Stimulated activated naive CD4-positive, alpha-beta T cell (primary cell): ENCODE results near the gene MAGI2.

Experiments used
- DNase-seq, 6 experiments: peaks; one replicate each; lab custom pipeline; 2025; lab: John Stamatoyannopoulos, UW

The MAGI2 gene

DNA sequence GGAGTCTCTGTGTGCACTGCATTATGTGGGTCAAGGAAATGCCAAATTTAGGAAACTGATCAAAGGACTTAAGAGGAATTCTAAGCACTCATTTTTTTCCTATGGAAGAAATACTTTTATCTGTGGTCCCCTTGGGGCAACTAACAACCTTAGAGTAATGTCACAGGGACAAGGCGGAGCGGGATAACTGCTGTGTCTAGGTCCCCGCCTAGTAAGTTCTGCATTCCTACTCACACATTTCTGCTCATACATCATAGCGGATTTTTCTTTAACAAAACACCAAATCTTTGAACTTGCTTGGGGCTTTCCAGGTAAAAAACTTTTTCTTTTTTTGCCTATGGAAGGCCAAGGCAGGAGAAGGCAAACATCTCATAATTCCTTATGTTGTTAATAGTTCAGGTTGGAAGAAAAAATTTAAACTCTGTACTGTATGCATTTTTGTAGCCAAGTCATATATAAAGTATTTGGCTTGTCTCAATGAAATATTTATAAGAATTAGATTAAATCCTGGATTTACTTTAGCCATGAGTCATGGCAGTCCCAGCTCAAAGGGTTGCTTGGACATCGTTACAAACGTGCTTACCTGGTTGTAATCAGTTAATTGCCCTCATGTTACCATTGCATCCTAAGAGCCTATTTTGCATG is 1369.9 kb downstream of the MAGI2 start:
- no peak for DNase-seq

DNA sequence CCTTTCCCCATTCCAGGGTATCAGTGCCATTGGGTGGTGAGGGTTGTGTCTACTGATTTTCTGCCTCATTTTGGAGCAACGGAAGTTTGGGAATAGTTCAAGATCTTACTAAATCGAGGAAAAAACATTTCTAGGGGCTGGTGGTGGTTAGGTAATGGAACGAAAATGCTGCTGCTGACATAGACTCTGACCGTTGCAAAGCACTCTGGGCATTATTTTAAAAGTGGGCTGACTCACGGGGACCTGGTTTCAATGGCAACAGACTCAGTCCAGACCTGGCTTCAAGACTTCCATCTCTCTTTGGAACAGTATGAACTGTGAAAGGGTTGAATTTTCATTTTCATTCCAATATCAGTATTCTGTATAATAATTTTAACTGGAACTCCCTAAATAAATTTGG is 1370.9 kb downstream of the MAGI2 start:
- DNase-seq: no peak

DNA sequence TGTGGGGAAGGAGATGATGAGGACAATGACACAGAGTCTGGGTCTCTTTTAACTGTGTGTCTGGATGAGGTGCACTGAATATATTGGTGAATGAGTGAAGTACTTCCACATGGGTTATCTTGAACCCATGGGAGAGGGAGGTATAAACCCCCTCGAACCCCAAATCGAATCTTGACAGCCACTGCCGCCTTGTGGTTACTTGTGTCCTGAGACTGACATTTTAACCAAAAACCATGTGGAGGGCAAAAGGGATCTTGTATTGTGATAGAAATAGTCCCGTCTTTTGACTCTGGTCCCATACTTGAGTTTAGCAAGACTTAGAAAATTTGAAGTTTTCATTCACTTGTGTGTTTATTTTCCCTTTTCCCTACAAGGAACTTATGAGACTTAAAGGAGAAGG is 1371.6 kb downstream of the MAGI2 start:
- no peak for DNase-seq

- DNase-seq: no peak
These were observed 1372.1 kb downstream of the MAGI2 start for GRCh38 chr7:78081344-78081743.

- DNase-seq: no peak
These were observed 1372.7 kb downstream of the MAGI2 start for GRCh38 chr7:78080811-78081210.

- DNase-seq: no peak
These were observed 1373.2 kb downstream of the MAGI2 start for GRCh38 chr7:78080241-78080640.

GRCh38 chr7:78074713-78075112 is 1378.8 kb downstream of the MAGI2 start:
- DNase-seq: no peak

GRCh38 chr7:78073609-78074382 is 1379.7 kb downstream of the MAGI2 start:
- DNase-seq: no peak

DNA sequence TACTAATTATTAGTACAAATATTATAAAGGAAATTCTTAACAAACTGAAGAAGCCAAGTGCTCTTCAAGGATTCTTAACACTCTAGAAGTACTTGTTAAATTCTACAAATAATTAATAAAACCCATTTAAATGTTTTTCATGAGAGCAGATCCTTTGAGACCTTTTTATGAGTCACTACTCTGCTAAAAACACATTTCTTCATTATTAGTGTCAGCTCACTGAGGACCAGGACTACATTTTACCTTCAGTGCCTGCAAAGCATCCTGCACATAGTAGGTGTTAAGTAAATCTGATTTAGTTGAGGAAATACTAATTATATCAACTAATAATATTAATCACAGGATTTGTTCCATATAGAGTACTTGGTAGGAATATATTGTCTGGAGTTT is 1381.3 kb downstream of the MAGI2 start:
- DNase-seq: no peak

- DNase-seq: no peak
These were observed 1381.8 kb downstream of the MAGI2 start for GRCh38 chr7:78071491-78072200.

GRCh38 chr7:78066599-78066998 is 1386.9 kb downstream of the MAGI2 start:
- DNase-seq: no peak

DNA sequence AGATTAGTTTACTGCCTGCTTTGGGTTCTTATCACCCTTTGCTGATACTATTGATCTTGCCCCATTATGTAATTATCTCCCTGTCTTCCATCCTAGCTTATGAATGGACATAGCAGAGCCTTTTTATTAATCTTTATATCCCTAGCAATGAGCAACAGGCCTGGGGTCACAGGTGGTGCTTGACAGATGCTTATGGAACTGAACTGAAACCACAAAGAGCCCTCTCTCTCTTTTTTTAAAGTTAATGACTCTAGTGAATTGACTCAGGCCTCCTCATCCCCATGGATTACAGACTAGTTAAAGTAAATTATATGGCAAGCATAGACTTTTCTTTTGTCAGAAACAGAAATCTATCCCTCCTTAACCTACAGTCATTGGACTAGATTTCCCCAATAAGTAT is 1389.7 kb downstream of the MAGI2 start:
- DNase-seq: no peak

GRCh38 chr7:78062214-78062613 is 1391.3 kb downstream of the MAGI2 start:
- DNase-seq: no peak

DNA sequence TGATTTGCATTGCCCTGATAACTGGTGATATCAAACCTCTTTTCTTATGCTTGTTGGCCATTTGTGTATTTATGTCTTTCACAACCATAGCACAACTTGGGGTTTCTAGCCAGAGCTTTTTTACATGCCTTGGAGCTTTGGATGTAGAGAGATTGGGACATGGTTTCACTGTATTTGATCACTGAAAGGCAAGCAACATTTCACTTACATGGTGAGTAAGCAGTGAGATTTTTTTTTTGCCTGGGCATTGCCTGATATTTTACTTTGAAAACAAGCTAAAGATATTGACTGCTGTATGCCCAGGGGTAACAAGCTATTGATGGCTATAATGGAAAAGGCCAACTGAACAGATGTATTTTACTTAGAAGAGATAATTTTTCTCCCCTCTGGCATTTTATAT is 1395.9 kb downstream of the MAGI2 start:
- DNase-seq: no peak

DNA sequence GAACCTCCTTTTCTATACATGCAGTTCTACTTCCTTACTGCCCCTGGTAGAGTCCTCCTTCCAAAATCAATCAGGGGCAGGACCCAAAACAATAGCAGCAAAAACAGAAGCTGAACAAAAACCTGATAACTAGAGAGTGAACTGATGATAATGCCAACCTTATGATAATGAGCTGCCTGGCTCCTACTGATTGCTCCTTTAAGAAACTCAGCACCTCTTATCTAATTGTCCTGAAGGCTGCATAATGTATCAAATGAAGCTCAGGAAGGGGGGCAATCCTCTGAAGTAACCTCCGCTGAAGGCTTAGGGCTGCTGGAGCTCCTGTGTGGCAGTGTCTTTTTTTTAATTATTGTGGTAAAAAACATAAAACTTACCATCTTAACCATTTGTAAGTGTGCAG is 1397.9 kb downstream of the MAGI2 start:
- DNase-seq: no peak

- no peak for DNase-seq
These were observed 1398.4 kb downstream of the MAGI2 start for GRCh38 chr7:78055001-78055573.

DNA sequence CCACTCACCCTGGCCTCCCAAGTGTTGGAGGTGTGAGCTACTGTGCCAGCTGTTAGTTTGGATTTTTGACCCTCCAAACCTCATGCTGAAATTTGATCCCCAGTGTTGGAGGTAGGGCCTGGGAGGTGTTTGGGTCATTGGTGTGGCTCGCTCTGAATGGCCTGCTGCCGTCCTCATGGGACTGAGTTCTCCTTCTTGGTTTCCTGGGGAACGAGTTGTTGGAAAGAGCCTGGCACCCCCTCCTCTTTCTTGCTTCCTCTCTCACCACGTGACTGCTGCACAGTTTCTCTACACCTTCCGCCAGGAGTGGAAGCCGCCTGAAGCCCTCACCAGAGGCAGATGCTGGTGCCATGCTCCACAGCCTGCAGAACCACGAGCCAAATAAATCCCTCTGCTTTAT is 1401.4 kb downstream of the MAGI2 start:
- no peak for DNase-seq

- DNase-seq: no peak
These were observed 1405.7 kb downstream of the MAGI2 start for GRCh38 chr7:78047800-78048199.

GRCh38 chr7:78043159-78043558 is 1410.3 kb downstream of the MAGI2 start:
- no peak for DNase-seq

- DNase-seq: no peak
These were observed 1412.0 kb downstream of the MAGI2 start for GRCh38 chr7:78041423-78041822.

DNA sequence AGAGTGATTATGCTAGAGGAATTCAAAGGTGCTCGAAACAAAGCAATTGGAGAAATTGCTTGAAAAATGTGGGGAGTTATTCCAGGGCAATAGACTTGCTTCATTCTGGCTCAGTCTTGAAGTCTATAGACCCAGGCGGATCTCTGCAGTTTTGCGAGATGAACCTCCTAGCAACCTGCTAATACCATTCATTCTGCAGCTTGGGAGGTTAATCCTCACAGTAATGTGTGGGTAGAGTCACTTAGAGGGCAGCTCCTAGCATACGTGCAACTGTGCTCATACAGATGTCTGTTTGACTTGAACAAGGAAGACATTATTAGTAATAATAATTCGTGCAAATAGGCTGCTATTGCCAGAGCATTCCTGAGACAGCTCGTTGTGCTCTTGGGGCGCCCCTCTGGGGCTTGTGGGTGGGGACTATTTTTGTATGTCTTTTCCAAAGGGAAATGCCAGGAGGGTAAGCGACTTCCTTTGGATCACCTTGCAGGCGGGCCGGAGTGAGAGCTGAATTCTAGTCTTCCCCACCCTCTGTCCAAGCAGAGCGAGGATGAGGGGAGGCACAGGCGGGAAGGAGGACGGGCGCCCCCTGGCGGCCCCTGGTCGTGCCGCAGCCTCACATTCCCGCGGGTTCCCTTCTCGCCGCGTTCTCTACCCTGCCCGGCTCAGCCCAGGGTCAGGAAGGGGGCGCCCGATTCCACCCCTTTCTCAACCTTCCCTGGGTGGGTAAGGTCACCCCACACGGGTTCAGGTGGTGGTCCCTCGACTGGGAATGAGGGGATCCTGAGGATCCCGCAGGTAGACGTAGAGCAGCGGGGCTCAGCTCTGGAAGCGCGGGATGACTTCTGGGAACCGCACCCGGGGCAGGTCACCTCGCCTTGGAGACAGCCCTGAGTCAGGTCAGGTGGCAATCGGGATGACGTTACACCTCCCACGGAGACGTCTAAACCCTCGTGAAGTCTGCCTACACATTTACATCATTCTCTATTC is 1413.4 kb downstream of the MAGI2 start:
- peak in 3 of 6 experiments; percentile 7 to 57 (median 29) for DNase-seq
